Lower leg skin (tissue), 4 donors: Measurements from ENCODE around the gene TCEAL7. TPM values are rescaled to one million over a fixed set of nuclear protein-coding genes. Genes with fewer than 3 reads are reported as not detected.

Experiments used
- DNase-seq, 2 donors: peaks; one replicate each; pipeline ENCODE4 v3.0.0-alpha.2; 2019; ENCODE audit warnings: low spot score in 2 of 2
- H3K4me3 ChIP-seq: fragments of 200-600 bp; sonication (generic); 2 replicates; pipeline ENCODE4 v1.5.1; 2017; ENCODE audit warnings: mild to moderate bottlenecking, low read depth; ENCODE audit not compliant: poor library complexity, severe bottlenecking
- CTCF ChIP-seq, 3 donors: fragments of 450-650 bp; IDR thresholded peaks; one replicate each; pipeline ENCODE4 v1.5.1; 2016; ENCODE audit warnings: antibody characterized with exemption in 3 of 3, mild to moderate bottlenecking in 3 of 3, moderate library complexity in 2 of 3
- POLR2A ChIP-seq, 2 donors: fragments of 450-650 bp; IDR thresholded peaks; one replicate each; pipeline ENCODE4 v1.6.1; 2016 to 2017; ENCODE audit warnings: antibody characterized with exemption in 2 of 2, mild to moderate bottlenecking in 1 of 2, moderate library complexity in 1 of 2
- WGBS, 2 donors: methylation state at CpG; one replicate each; pipeline ENCODE4 v1.1.5; 2018; 5-methylcytosine and 5-hydroxymethylcytosine counted together
- intact Hi-C: fragments of 100-400 bp; cut with DNase I; formaldehyde crosslinking; loops from one replicate; pipeline ENCODE4 v1.15.0; 2023; ENCODE audit warnings: low total_unique reads
- total RNA-seq, 4 donors: library from RNA; depleted of rRNA; stranded (reverse); fragments of >200 nt; gene quantifications; one replicate each; pipeline ENCODE4 v1.1.0, GENCODE V29; 2016

The TCEAL7 gene
- total RNA-seq, 4 donors from 2014 or later: 1.8 to 4.0 (median 2.4) TPM; not detected in 1

GRCh38 chrX:103310555-103311398 lies 19.3 kb upstream of the TCEAL7 start, which contains the start of gene BEX2:
Gene BEX2, minus strand, starts transcription at chrX:103310990. Its CDS starts 1,014 bp downstream, at chrX:103309976.
- H3K4me3 ChIP-seq: peak within 1 kb of the TSS; percentile 40
- TF ChIP-seq POLR2A (IDR thresholded peaks at IDR 0.05) (no peak), CTCF (IDR thresholded peaks at IDR 0.05) (no peak)
- intact Hi-C loops: no loop called here
- peak; percentile 51 to 93 for DNase-seq
- WGBS, 2 donors: 3 to 38% methylated on average over 11 to 50 of the region's 52 CpGs

DNA sequence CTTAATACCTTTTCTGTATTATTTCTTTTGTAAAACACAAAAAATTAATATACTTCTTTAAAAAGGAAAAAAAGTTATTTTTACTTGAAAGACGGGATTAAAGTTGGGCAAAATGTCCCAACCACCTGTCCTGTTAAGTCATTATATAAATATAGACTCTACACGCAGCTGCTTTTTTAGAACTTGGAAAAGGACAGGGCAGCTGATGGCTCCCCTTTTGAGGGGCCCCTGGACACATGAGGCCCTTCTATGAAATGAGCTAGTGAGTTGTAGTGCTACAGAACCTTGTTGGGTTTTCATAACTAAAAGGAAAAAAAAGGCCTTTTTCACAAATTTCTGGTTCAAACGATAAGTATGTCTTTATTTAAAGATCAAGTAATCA lies 18.6 kb upstream of the TCEAL7 start:
- intact Hi-C loops: no loop called here
- WGBS, 2 donors: 65 to 73% methylated on average over 3 of the region's 3 CpGs
- TF ChIP-seq CTCF (IDR thresholded peaks at IDR 0.05) (no peak), POLR2A (IDR thresholded peaks at IDR 0.05) (no peak)
- H3K4me3 ChIP-seq: no peak overlapping the region
- DNase-seq: no peak

- intact Hi-C loops: no loop called here
- H3K4me3 ChIP-seq: no peak overlapping the region
- WGBS, 2 donors: 18 to 34% methylated on average over 21 of the region's 21 CpGs
- TF ChIP-seq POLR2A (IDR thresholded peaks at IDR 0.05): no peak
- no peak for TF ChIP-seq CTCF (IDR thresholded peaks at IDR 0.05)
- DNase-seq: no peak
Measured at GRCh38 chrX:103330681-103331288, 746 bp downstream of the TCEAL7 start.

DNA sequence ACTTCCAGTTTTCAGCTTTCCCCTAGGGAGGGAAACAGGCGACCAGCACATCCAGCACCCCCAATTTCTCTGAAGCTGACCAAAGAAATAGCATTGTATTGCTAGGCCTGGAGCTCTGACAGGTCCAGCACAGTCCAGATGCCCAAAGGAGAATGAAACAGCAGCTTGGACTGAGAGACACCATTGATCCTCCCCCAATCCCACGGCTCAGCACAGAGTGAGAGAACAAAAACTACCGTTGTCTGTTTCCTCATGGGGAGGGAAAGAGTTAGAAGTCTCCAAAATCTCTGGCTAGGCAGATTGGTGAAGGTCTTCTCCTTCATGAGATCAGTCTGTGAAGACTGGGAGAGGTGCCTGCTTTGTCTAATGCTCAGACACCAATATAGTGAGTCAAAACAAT lies 8.6 kb downstream of the TCEAL7 start:
- no peak for DNase-seq
- TF ChIP-seq POLR2A (IDR thresholded peaks at IDR 0.05): no peak
- no peak for TF ChIP-seq CTCF (IDR thresholded peaks at IDR 0.05)
- H3K4me3 ChIP-seq: no peak overlapping the region
- WGBS, 2 donors: 53 to 73% methylated on average over 2 to 3 of the region's 3 CpGs
- intact Hi-C loops: no loop called here

DNA sequence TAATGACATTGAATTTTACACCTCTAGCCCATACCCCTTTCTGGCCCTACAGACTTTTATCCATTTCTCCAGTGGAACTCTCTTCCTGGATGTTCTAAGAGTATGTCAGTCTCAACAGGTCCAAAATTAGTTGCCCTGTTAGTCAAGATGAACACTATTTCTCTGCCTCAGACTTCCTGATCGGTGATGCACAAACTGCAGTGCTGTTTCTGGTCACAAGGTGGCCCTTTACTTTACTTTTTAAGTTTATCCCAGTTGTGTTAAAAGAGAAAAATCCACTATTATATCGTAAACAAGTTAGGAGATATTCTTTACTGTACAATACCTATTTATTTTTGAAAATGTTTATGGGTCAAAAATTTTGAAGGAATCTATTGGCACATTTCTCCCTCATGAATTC lies 13.1 kb downstream of the TCEAL7 start:
- no peak overlapping the region for H3K4me3 ChIP-seq
- intact Hi-C loops: no loop called here
- peak in 1 of 2 donors; percentile 21 for DNase-seq

More for the DNA sequence above, 13.1 kb downstream of the TCEAL7 start:
- TF ChIP-seq CTCF (IDR thresholded peaks at IDR 0.05) (no peak), POLR2A (IDR thresholded peaks at IDR 0.05) (no peak)
- 7 to 27% methylated on average over 2 of the region's 2 CpGs for WGBS, 2 donors
